Kidney (tissue), 14 donors: ENCODE data around the gene MOSPD3. TPM values are rescaled to one million over a fixed set of nuclear protein-coding genes. Genes with fewer than 3 reads are reported as not detected.

Experiments
- DNase-seq, 5 donors: peaks; one replicate each; pipeline ENCODE4 v3.0.0-alpha.2; 2013 to 2020
- FAIRE-seq: peaks from 2 replicates; lab custom pipeline; 2012; peaks lifted over from hg19 to GRCh38; lab: Jason Lieb, UNC
- H3K27ac ChIP-seq, 2 donors: one replicate each; pipeline ENCODE4 v1.7.0; 2013; ENCODE audit warnings: low read depth in 2 of 2, low read length in 2 of 2, inconsistent platforms in 1 of 2
- H3K27me3 ChIP-seq: one replicate; pipeline ENCODE4 v1.7.1; 2013; ENCODE audit warnings: low read length, inconsistent platforms; ENCODE audit not compliant: control insufficient read depth, insufficient read depth
- H3K36me3 ChIP-seq, 3 donors: one replicate each; pipeline versions ENCODE4 v1.7.0 to v1.7.1; 2013; ENCODE audit warnings: low read length in 3 of 3, control low read depth in 1 of 3, inconsistent platforms in 1 of 3; ENCODE audit not compliant: insufficient read depth in 3 of 3, control insufficient read depth in 2 of 3
- H3K4me1 ChIP-seq, 3 donors: one replicate each; pipeline versions ENCODE4 v1.7.0 to v1.7.1; 2013; ENCODE audit warnings: low read length in 3 of 3, inconsistent platforms in 1 of 3, low read depth in 1 of 3; ENCODE audit not compliant: control insufficient read depth in 2 of 3, insufficient read depth in 2 of 3
- H3K4me3 ChIP-seq, 3 donors: one replicate each; pipeline versions ENCODE4 v1.7.0 to v1.8.1; 2013; ENCODE audit warnings: low read length in 3 of 3, control low read depth in 1 of 3, inconsistent platforms in 1 of 3
- H3K9ac ChIP-seq, 3 donors: one replicate each; pipeline versions ENCODE4 v1.7.0 to v1.7.1; 2013; ENCODE audit warnings: low read length in 3 of 3, control low read depth in 1 of 3, inconsistent platforms in 1 of 3
- H3K9me3 ChIP-seq, 3 donors: one replicate each; pipeline versions ENCODE4 v1.7.0 to v1.7.1; 2013; ENCODE audit warnings: low read length in 3 of 3, control low read depth in 1 of 3, inconsistent platforms in 1 of 3; ENCODE audit not compliant: control insufficient read depth in 2 of 3, insufficient read depth in 1 of 3
- intact Hi-C: fragments of 100-400 bp; cut with DNase I; formaldehyde crosslinking; loops from one replicate; pipeline ENCODE4 v1.11.1; 2022
- polyA plus RNA-seq: library from polyadenylated mRNA; stranded (reverse); fragments of 350-450 nt; fragmentation: Illumina TruSeq; extraction: RNeasy Lipid Tissue Mini Kit (QIAGEN cat#74804); gene quantifications from one replicate; pipeline ENCODE4 v1.2.3, GENCODE V29; 2014; ENCODE audit warnings: low read depth, low replicate concordance; ENCODE audit not compliant: insufficient read depth
- total RNA-seq: library from RNA; stranded (reverse); fragmentation: NEBNext Ultra II Directional; extraction: Animal tissue kit (Norgen Biotek cat#: 25700); gene quantifications from one replicate; pipeline ENCODE4 v1.2.1, GENCODE V29; 2021
- TF ChIP-seq, protein P1 (sequence below): IDR thresholded peaks from 3 replicates; pipeline ENCODE4 v1.5.1; 2012; ENCODE audit warnings: mild to moderate bottlenecking, moderate library complexity, borderline replicate concordance; ENCODE audit not compliant: insufficient read depth; ENCODE audit errors: extremely low read depth
- donor health status: control.
- donor health status: control.
- donor health status: control.
- donor health status: control.
- donor health status: control.
- donor health status: DM: yes; HTN: yes; CAD: no.
- donor health status: Normal renal cell carcinoma (clear cell type).

The MOSPD3 gene
- total and polyA plus RNA-seq, 2 donors from 2014 or later, result 18.2 to 30.6 TPM

- DNase-seq, result peak in 4 of 5 donors; percentile 75 to 88 (median 85)
Observed at GRCh38 chr7:100584683-100585510, 27.4 kb upstream of the MOSPD3 start.

DNA sequence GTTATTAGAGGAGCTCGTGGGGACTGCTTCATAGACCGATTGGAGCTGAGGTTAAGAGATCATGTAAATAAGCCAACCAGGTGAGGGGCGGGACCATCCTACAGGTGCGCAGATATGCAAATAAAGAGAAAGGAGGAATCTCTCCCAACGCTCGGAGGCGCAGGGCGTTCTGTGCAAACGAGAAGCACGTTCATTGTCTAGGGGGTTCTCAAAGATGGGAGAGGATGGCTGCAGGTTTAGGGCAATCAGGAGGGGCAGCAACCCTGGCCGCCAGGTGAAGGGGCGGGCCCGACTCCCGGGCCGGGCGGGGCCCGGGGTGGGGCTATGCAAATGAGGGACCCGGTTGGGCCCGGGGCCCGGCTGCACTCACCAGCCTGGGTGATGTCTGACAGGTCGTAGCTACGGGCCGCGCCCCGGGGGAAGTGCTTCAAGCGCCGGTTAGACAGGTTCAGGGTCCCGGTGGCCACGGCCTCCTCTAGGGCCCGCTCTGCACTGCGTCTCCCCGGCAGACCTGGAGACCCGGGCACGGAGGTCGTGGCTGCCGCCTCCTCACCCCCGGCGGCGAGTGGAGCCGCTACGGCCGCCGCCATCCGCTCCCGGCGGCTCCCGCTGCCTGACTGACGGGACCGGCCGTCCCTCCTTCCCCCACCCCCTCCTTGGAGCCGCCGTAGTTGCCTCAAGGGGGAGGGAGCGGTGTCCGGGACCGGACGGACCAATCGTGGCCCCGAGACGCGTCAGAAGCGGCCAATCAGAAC lies 26.7 kb upstream of the MOSPD3 start, which contains the start of gene LRCH4:
Gene LRCH4, minus strand, starts transcription at position 619 of the 755 bp plus-strand sequence. Its CDS starts 29 bp downstream, at position 590.
- Histone ChIP-seq H3K36me3 (peaks cover 3 to 14% (median 11%) of the 10 kb centered on the region in 3 donors), H3K27me3 (no peaks in the 10 kb centered on the region), H3K4me3 (peak within 1 kb of the TSS; percentile 87 to 98 (median 92)), H3K27ac (peak within 1 kb of the TSS; percentile 95 to 96), H3K9me3 (no peaks in the 10 kb centered on the region), H3K4me1 (peaks cover 0 to 27% (median 7%) of the 10 kb centered on the region in 3 donors), H3K9ac (peak within 1 kb of the TSS; percentile 78 to 96 (median 84))
- intact Hi-C loops, result no loop called here
- TF ChIP-seq, protein P1, sequence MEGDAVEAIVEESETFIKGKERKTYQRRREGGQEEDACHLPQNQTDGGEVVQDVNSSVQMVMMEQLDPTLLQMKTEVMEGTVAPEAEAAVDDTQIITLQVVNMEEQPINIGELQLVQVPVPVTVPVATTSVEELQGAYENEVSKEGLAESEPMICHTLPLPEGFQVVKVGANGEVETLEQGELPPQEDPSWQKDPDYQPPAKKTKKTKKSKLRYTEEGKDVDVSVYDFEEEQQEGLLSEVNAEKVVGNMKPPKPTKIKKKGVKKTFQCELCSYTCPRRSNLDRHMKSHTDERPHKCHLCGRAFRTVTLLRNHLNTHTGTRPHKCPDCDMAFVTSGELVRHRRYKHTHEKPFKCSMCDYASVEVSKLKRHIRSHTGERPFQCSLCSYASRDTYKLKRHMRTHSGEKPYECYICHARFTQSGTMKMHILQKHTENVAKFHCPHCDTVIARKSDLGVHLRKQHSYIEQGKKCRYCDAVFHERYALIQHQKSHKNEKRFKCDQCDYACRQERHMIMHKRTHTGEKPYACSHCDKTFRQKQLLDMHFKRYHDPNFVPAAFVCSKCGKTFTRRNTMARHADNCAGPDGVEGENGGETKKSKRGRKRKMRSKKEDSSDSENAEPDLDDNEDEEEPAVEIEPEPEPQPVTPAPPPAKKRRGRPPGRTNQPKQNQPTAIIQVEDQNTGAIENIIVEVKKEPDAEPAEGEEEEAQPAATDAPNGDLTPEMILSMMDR, result no peak
- DNase-seq, result peak in 2 of 5 donors; percentile 53 to 65
- FAIRE-seq, result no peak

More at GRCh38 chr7:100584683-100585510, 27.4 kb upstream of the MOSPD3 start:
- Histone ChIP-seq H3K9me3 (no peaks in the 10 kb centered on the region), H3K4me3 (peak overlapping the region; percentile 87 to 98 (median 92)), H3K9ac (peak overlapping the region; percentile 68 to 96 (median 84)), H3K27me3 (no peaks in the 10 kb centered on the region), H3K36me3 (peaks cover 8 to 18% (median 18%) of the 10 kb centered on the region in 3 donors), H3K27ac (peak overlapping the region; percentile 95 to 96), H3K4me1 (peaks cover 0 to 27% (median 7%) of the 10 kb centered on the region in 3 donors)
- TF ChIP-seq, protein P1, result no peak
- no peak for FAIRE-seq
- intact Hi-C loops, result no loop called here

GRCh38 chr7:100586266-100587025 lies 25.9 kb upstream of the MOSPD3 start, which contains the start of gene FBXO24:
Gene FBXO24, plus strand, starts transcription at chr7:100586328. Its CDS starts 298 bp downstream, at chr7:100586626.
- H3K27ac ChIP-seq, result peak within 1 kb of the TSS; percentile 95 to 96
- FAIRE-seq, result peak; percentile 99
- H3K9me3 ChIP-seq, result no peaks in the 10 kb centered on the region
- TF ChIP-seq, protein P1, result no peak
- peak; percentile 100 for DNase-seq
- peak within 1 kb of the TSS; percentile 87 to 98 (median 92) for H3K4me3 ChIP-seq
- peak within 1 kb of the TSS; percentile 78 to 96 (median 84) for H3K9ac ChIP-seq
- intact Hi-C loops, result no loop called here
- peaks cover 2 to 6% (median 6%) of the 10 kb centered on the region in 3 donors for H3K36me3 ChIP-seq
- H3K4me1 ChIP-seq, result peaks cover 0 to 27% (median 7%) of the 10 kb centered on the region in 3 donors
- no peaks in the 10 kb centered on the region for H3K27me3 ChIP-seq
